Bronchial epithelial cell (primary cell): Measurements from ENCODE around the gene MORC1. TPM values are rescaled to one million over a fixed set of nuclear protein-coding genes. Genes with fewer than 3 reads are reported as not detected.

Source experiments
- DNase-seq: peaks from one replicate; pipeline ENCODE4 v3.0.0-alpha.2; 2010; ENCODE audit warnings: low read depth
- FAIRE-seq: peaks from 2 replicates; lab custom pipeline; 2011; peaks lifted over from hg19 to GRCh38; lab: Jason Lieb, UNC
- H3K27me3 ChIP-seq: 2 replicates; pipeline ENCODE4 v1.5.1; 2011; ENCODE audit warnings: low read length; ENCODE audit not compliant: control insufficient read depth, insufficient read depth
- H3K36me3 ChIP-seq: 2 replicates; pipeline ENCODE4 v1.5.1; 2011; ENCODE audit warnings: low read length; ENCODE audit not compliant: control insufficient read depth, insufficient read depth
- H3K4me3 ChIP-seq: 2 replicates; pipeline ENCODE4 v1.5.1; 2011; ENCODE audit warnings: mild to moderate bottlenecking, low read depth, low read length, control low read depth
- total RNA-seq: library from RNA; depleted of rRNA; stranded (reverse); fragments of >200 nt; gene quantifications from 2 replicates; pipeline ENCODE4 v1.2.1, GENCODE V29; 2014
- TF ChIP-seq, protein P1 (sequence below): IDR thresholded peaks from 2 replicates; pipeline ENCODE4 v1.5.1; 2011; ENCODE audit warnings: mild to moderate bottlenecking, moderate library complexity, low read length, control low read depth, inconsistent platforms; ENCODE audit not compliant: insufficient read depth, severe bottlenecking

MORC1 gene
- total RNA-seq, 1 donor from 2014 or later: not detected

DNA sequence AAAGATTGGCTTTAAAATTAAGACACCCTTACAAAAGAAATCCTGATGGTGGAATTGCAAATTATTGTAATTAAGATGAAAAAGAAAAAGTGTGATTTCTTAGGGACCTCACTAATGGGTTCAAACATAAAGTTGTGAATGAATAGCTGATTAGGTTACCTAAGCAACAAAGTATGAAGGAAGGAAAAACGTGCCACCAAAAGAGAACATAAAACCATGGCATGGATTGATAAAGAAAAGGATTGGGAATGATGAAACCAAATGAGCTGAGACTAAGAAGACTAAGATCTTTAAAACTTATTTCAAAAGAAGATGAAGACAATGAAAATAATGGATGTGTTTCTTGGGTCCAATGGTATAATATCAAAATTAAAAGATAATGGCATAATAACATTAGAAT is 132.1 kb downstream of the MORC1 start:
- Histone ChIP-seq H3K27me3 (no peaks in the 10 kb centered on the region), H3K4me3 (no peak overlapping the region), H3K36me3 (no peaks in the 10 kb centered on the region)
- FAIRE-seq (no peak), DNase-seq (peak; percentile 4)
- TF ChIP-seq, protein P1, sequence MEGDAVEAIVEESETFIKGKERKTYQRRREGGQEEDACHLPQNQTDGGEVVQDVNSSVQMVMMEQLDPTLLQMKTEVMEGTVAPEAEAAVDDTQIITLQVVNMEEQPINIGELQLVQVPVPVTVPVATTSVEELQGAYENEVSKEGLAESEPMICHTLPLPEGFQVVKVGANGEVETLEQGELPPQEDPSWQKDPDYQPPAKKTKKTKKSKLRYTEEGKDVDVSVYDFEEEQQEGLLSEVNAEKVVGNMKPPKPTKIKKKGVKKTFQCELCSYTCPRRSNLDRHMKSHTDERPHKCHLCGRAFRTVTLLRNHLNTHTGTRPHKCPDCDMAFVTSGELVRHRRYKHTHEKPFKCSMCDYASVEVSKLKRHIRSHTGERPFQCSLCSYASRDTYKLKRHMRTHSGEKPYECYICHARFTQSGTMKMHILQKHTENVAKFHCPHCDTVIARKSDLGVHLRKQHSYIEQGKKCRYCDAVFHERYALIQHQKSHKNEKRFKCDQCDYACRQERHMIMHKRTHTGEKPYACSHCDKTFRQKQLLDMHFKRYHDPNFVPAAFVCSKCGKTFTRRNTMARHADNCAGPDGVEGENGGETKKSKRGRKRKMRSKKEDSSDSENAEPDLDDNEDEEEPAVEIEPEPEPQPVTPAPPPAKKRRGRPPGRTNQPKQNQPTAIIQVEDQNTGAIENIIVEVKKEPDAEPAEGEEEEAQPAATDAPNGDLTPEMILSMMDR: no peak

DNA sequence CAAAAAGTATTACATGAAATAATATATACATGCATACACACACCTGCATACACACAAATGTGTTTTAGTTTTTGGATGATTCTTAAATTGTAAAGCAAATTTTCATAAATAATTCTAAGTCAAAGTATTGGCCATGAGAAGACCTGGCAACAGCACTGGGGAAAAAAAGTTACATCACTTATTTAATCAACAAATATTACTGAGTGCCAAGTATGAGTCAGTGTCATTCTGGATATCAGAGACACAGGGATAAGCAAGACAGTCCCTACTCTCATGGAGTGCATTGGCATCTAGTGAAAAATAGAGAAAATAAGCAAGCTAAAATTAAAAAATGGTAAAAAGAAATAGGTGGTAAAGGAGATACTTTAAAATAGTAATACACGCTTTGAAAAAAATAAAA is 134.9 kb downstream of the MORC1 start:
- FAIRE-seq (no peak), DNase-seq (peak; percentile 46)
- Histone ChIP-seq H3K4me3 (no peak overlapping the region), H3K27me3 (no peaks in the 10 kb centered on the region), H3K36me3 (no peaks in the 10 kb centered on the region)
- TF ChIP-seq, protein P1: no peak

DNA sequence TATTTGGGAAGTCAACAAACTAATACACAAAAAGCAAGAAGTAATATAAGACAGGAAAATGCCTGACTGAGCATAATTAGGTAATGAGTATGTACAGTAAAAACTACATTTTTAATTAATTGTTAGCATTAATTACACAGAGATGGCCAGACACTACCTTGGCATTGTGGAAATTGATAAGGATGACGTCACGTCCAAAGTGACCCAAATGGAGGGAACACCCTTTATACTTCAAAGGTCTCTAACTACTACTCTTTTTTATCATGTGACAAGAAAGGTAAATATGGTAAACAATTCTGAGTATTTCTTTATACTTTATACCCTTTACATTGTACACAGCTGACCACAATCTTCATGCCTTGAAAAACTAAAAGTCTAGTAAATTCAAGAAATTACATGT is 141.9 kb downstream of the MORC1 start:
- no peaks in the 10 kb centered on the region for H3K36me3 ChIP-seq
- DNase-seq (no peak), FAIRE-seq (no peak)
- TF ChIP-seq, protein P1: no peak
- H3K27me3 ChIP-seq: peaks cover 2% of the 10 kb centered on the region
- no peak overlapping the region for H3K4me3 ChIP-seq

DNA sequence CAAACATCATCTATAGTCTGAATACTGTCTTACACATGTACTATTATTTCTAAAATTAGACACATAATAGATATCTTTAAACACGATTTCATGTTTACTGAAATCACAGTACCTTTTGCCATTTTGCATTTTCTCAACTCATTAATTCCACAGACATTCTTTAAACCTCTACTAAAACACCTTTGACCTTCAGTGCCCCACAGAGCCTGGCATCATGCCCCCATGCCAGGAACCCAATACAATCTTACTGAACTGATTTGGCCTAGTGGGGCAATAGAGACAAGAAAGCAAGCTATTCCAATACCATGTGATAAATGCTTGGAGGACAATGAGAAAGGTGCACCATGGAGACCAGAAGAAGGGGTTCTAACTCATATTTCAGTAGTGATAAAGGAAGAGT is 144.9 kb downstream of the MORC1 start:
- TF ChIP-seq, protein P1: no peak
- FAIRE-seq: no peak
- no peak overlapping the region for H3K4me3 ChIP-seq
- DNase-seq: no peak
- peaks cover 2% of the 10 kb centered on the region for H3K27me3 ChIP-seq
- H3K36me3 ChIP-seq: no peaks in the 10 kb centered on the region

DNA sequence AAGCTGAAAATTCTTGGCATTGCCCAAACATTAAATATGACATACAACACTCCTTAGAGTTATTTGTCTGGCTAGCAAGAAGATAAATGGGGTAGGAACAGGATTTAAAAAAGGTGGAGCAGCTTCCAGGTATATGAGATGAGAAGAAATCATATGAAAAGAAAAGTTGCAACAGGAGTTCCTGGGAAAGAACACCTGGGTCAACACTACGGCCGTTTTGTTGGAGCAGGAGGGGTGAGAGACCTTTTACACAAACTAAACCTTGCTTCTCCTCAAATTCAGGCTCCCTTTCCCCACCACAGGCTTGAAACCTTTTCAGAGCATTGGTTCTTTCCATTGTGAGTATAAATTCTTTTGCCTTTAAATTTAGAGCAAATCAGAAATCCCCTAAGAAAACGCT is 145.5 kb downstream of the MORC1 start:
- peaks cover 2% of the 10 kb centered on the region for H3K27me3 ChIP-seq
- TF ChIP-seq, protein P1: no peak
- H3K36me3 ChIP-seq: no peaks in the 10 kb centered on the region
- FAIRE-seq (no peak), DNase-seq (no peak)
- H3K4me3 ChIP-seq: no peak overlapping the region

DNA sequence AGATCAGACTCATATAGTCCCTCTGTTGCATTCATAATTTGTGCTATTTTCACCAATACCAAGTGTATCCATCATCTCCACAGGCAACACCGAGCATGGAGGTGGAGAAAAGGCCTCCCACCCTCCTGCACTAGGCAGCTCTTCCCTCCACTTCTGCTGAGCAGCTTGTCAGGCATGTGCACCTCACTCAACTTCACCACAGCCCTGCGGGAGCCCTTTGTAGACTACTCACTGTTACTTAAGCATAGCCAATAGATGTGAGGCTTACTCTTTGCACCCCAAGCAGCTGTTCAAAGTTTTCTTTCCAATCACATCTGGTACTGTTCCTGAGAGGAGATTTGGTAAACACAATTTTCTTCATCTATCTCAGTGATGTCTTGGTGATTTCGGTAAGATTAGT is 147.4 kb downstream of the MORC1 start:
- no peak for FAIRE-seq

More for the DNA sequence above, 147.4 kb downstream of the MORC1 start:
- Histone ChIP-seq H3K27me3 (peaks cover 2% of the 10 kb centered on the region), H3K36me3 (no peaks in the 10 kb centered on the region), H3K4me3 (no peak overlapping the region)
- DNase-seq: no peak
- TF ChIP-seq, protein P1: no peak
